Neutrophil (primary cell): ENCODE results near the gene SDCBP2.

Experiments used
- H3K27ac ChIP-seq: fragments of 200-600 bp; sonication (generic); 2 replicates; pipeline ENCODE4 v1.5.1; 2016; ENCODE audit warnings: mild to moderate bottlenecking, moderate library complexity
- H3K27me3 ChIP-seq: fragments of 200-600 bp; sonication (generic); 2 replicates; pipeline ENCODE4 v1.6.0; 2016; ENCODE audit warnings: mild to moderate bottlenecking
- H3K36me3 ChIP-seq: fragments of 200-600 bp; sonication (generic); 2 replicates; pipeline ENCODE4 v1.5.1; 2017
- H3K4me1 ChIP-seq, 2 experiments: fragments of 200-600 bp in 1 of 2; sonication (generic) in 1 of 2; 1 replicate in 1 of 2; 2 replicates in 1 of 2; pipeline versions ENCODE4 v1.5.1 to v1.6.1; 2013 to 2016; ENCODE audit warnings: low read depth in 1 of 2, low read length in 1 of 2, mild to moderate bottlenecking in 1 of 2, moderate library complexity in 1 of 2; ENCODE audit not compliant: control insufficient read depth in 1 of 2, insufficient read depth in 1 of 2
- H3K4me3 ChIP-seq, 2 experiments: fragments of 200-600 bp in 1 of 2; sonication (generic) in 1 of 2; 1 replicate in 1 of 2; 2 replicates in 1 of 2; pipeline ENCODE4 v1.5.1; 2013 to 2016; ENCODE audit warnings: low read depth in 1 of 2, low read length in 1 of 2, mild to moderate bottlenecking in 1 of 2, moderate library complexity in 1 of 2
- H3K9me3 ChIP-seq: fragments of 200-600 bp; sonication (generic); 2 replicates; pipeline ENCODE4 v1.5.1; 2016
- CTCF ChIP-seq: fragments of 200-600 bp; sonication (generic); IDR thresholded peaks from 2 replicates; pipeline ENCODE4 v1.5.1; 2016; ENCODE audit warnings: antibody characterized with exemption

SDCBP2 gene

GRCh38 chr20:1332749-1333300, 3.9 kb upstream of the SDCBP2 start:
- H3K36me3 ChIP-seq, result no peaks in the 10 kb centered on the region
- H3K27me3 ChIP-seq, result no peaks in the 10 kb centered on the region
- no peak for TF ChIP-seq CTCF
- H3K9me3 ChIP-seq, result no peaks in the 10 kb centered on the region
- no peak overlapping the region for H3K4me3 ChIP-seq
- no peak overlapping the region for H3K27ac ChIP-seq
- H3K4me1 ChIP-seq, result peaks cover 41 to 49% of the 10 kb centered on the region in 2 experiments

- H3K36me3 ChIP-seq, result no peaks in the 10 kb centered on the region
- peaks cover 32 to 40% of the 10 kb centered on the region in 2 experiments for H3K4me1 ChIP-seq
- no peak for TF ChIP-seq CTCF
- H3K27ac ChIP-seq, result no peak overlapping the region
- H3K27me3 ChIP-seq, result no peaks in the 10 kb centered on the region
- no peaks in the 10 kb centered on the region for H3K9me3 ChIP-seq
- no peak overlapping the region for H3K4me3 ChIP-seq
Measured at GRCh38 chr20:1331801-1332453, 3.0 kb upstream of the SDCBP2 start.

GRCh38 chr20:1331101-1331500, 2.2 kb upstream of the SDCBP2 start:
- Histone ChIP-seq H3K36me3 (no peaks in the 10 kb centered on the region), H3K27ac (no peak overlapping the region), H3K4me3 (no peak overlapping the region), H3K27me3 (no peaks in the 10 kb centered on the region), H3K9me3 (no peaks in the 10 kb centered on the region), H3K4me1 (peaks cover 29 to 38% of the 10 kb centered on the region in 2 experiments)
- TF ChIP-seq CTCF, result no peak

GRCh38 chr20:1330075-1330830, 1.3 kb upstream of the SDCBP2 start:
- Histone ChIP-seq H3K4me1 (peaks cover 34 to 39% of the 10 kb centered on the region in 2 experiments), H3K27me3 (no peaks in the 10 kb centered on the region), H3K9me3 (no peaks in the 10 kb centered on the region), H3K27ac (no peak overlapping the region), H3K36me3 (no peaks in the 10 kb centered on the region), H3K4me3 (no peak overlapping the region)
- TF ChIP-seq CTCF, result no peak

- Histone ChIP-seq H3K4me3 (no peak overlapping the region), H3K27me3 (no peaks in the 10 kb centered on the region), H3K36me3 (no peaks in the 10 kb centered on the region), H3K9me3 (no peaks in the 10 kb centered on the region), H3K4me1 (peaks cover 36% of the 10 kb centered on the region in 2 experiments), H3K27ac (no peak overlapping the region)
- no peak for TF ChIP-seq CTCF
Measured at GRCh38 chr20:1327827-1328679, 886 bp downstream of the SDCBP2 start.
